Karpas-422 (cell line): ENCODE measurements around the gene VPS37C. TPM values are rescaled to one million over a fixed set of nuclear protein-coding genes. Genes with fewer than 3 reads are reported as not detected.

ENCODE experiments used
- DNase-seq: peaks from one replicate; pipeline ENCODE4 v3.0.0-alpha.2; 2015
- H2AFZ ChIP-seq: fragments of 200-600 bp; sonication (generic); 2 replicates; pipeline ENCODE4 v1.6.1; 2014; ENCODE audit warnings: antibody characterized with exemption, low read length, mixed read lengths
- H3K27ac ChIP-seq: fragments of 200-600 bp; sonication (generic); 2 replicates; pipeline ENCODE4 v1.5.1; 2014; ENCODE audit warnings: mild to moderate bottlenecking, low read length, moderate library complexity
- H3K27me3 ChIP-seq: fragments of 200-600 bp; sonication (generic); 2 replicates; pipeline ENCODE4 v1.6.1; 2014; ENCODE audit warnings: low read length, mixed read lengths
- H3K36me3 ChIP-seq: fragments of 200-600 bp; sonication (generic); 2 replicates; pipeline ENCODE4 v1.6.1; 2014; ENCODE audit warnings: low read length, mixed read lengths; ENCODE audit not compliant: insufficient read depth
- H3K4me1 ChIP-seq: fragments of 200-600 bp; sonication (generic); 2 replicates; pipeline ENCODE4 v1.6.1; 2014; ENCODE audit warnings: mild to moderate bottlenecking, low read length, mixed read lengths
- H3K4me2 ChIP-seq: fragments of 200-600 bp; sonication (generic); 2 replicates; pipeline ENCODE4 v1.6.1; 2014; ENCODE audit warnings: low read length, low read depth, mild to moderate bottlenecking; ENCODE audit not compliant: poor library complexity, severe bottlenecking
- H3K4me3 ChIP-seq: fragments of 200-600 bp; sonication (generic); 2 replicates; pipeline ENCODE4 v1.5.1; 2014; ENCODE audit warnings: mild to moderate bottlenecking, antibody characterized with exemption, low read length, mixed read lengths
- H3K79me2 ChIP-seq: fragments of 200-600 bp; sonication (generic); 2 replicates; pipeline ENCODE4 v1.6.1; 2014; ENCODE audit warnings: mild to moderate bottlenecking, low read length, mixed read lengths
- H3K9ac ChIP-seq: fragments of 200-600 bp; sonication (generic); 2 replicates; pipeline ENCODE4 v1.6.0; 2014; ENCODE audit warnings: low read length
- H3K9me2 ChIP-seq: fragments of 200-600 bp; sonication (generic), shearing (Covaris generic); replicated peaks from 2 replicates; pipeline ENCODE4 v1.6.0; 2014; ENCODE audit warnings: mild to moderate bottlenecking, low read length, moderate library complexity; ENCODE audit not compliant: insufficient read depth
- H3K9me3 ChIP-seq: fragments of 300-700, 200-600 bp; sonication (generic); 2 replicates; pipeline ENCODE4 v1.6.1; 2014; ENCODE audit warnings: low read length, mixed read lengths
- H4K20me1 ChIP-seq: fragments of 200-600 bp; sonication (generic); 2 replicates; pipeline ENCODE4 v1.6.1; 2014; ENCODE audit warnings: mild to moderate bottlenecking, antibody characterized with exemption, low read length, low read depth; ENCODE audit not compliant: insufficient read depth
- total RNA-seq: library from RNA; depleted of rRNA; stranded (reverse); fragments of >200 nt; shearing (Covaris generic); gene quantifications from 2 replicates; pipeline ENCODE4 v1.2.3, GENCODE V29; 2014; ENCODE audit warnings: low replicate concordance

VPS37C gene
- total RNA-seq, 1 experiment from 2014 or later, result 13.8 TPM

DNA sequence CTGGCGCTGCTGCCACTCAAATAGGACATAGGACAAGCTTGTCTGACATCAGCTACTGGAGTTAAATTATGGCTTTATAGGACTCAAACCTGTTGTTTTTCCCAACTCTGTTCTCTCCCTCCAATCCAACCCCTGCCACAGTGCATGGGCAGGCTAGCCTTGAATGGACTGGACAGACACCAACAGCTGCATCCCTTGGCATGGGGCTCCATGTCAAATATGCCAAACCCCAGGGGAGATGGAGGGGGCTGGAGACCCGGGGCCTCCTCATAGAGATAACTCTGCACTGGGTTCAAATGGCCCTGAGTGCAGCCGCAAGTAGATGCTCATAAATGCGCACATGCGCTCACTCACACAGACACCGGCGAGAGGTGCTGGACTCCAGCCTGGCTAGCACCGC lies 30.0 kb downstream of the VPS37C start:
- H3K36me3 ChIP-seq, result no peaks in the 10 kb centered on the region
- H3K27ac ChIP-seq, result no peak overlapping the region
- H3K4me2 ChIP-seq, result no peak overlapping the region
- no peaks in the 10 kb centered on the region for H3K27me3 ChIP-seq
- no peak overlapping the region for H2AFZ ChIP-seq
- no peak for DNase-seq
- H3K9ac ChIP-seq, result no peak overlapping the region
- H3K79me2 ChIP-seq, result no peaks in the 10 kb centered on the region
- no peaks in the 10 kb centered on the region for H3K9me3 ChIP-seq
- H3K4me3 ChIP-seq, result no peak overlapping the region
- no peaks in the 10 kb centered on the region for H4K20me1 ChIP-seq
- no peaks in the 10 kb centered on the region for H3K4me1 ChIP-seq
- H3K9me2 ChIP-seq, result no peaks in the 10 kb centered on the region

DNA sequence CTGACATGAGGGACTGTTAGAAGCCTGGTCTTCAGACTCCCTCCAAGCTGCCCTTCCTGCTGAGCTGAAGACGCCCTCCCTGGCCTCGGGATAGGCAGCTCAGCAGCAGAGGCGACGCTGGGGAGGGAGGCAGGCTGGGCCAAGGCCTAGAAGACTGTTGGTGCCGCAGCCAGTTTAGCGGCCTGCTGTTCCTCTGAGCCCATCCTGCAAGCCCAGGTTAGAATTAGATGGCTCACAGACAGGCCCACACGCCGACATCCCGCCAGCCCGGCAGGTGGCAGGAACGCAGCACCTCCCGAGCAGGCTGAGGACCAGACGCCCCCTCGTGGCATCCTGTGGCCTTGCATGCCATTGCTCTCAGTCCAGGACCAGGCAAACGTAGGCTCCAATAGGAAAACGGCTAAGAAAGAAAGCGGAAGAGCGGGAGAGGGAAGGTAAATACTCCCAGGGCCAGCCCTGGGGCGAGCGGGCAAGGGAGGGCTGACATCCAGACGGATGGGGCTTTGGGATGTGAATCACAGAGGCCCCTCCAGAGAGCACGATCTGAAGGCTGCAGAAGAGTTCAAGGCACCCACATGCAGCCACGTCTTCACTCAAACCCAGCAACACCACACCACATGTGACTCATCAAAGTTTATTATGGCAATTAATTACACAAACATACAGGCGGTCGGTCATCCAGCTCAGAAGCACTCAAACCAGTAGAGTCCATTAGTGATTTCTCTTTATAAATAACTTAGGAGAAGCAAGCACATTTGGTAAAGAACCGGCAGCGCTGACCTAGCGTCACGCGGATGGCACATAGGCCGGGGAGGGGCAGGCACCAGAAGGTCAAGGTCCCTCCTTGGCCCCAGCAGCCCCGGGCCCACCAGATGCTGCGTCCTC lies 31.3 kb downstream of the VPS37C start:
- Histone ChIP-seq H3K36me3 (no peaks in the 10 kb centered on the region), H3K9ac (peak overlapping the region; percentile 41; the same call in 1 of the 2 replicates), H3K4me3 (peak overlapping the region; percentile 23; the same call in 1 of the 2 replicates), H4K20me1 (no peaks in the 10 kb centered on the region), H3K9me2 (no peaks in the 10 kb centered on the region), H3K79me2 (no peaks in the 10 kb centered on the region), H3K9me3 (no peaks in the 10 kb centered on the region), H2AFZ (no peak overlapping the region), H3K27ac (no peak overlapping the region), H3K4me2 (peak overlapping the region; percentile 28), H3K4me1 (no peaks in the 10 kb centered on the region), H3K27me3 (no peaks in the 10 kb centered on the region)
- DNase-seq, result peak; percentile 94

GRCh38 chr11:61128947-61129638 lies 32.1 kb downstream of the VPS37C start:
- no peak for DNase-seq
- Histone ChIP-seq H3K27ac (no peak overlapping the region), H3K9ac (no peak overlapping the region), H3K9me3 (no peaks in the 10 kb centered on the region), H3K4me3 (no peak overlapping the region), H2AFZ (no peak overlapping the region), H3K79me2 (no peaks in the 10 kb centered on the region), H4K20me1 (no peaks in the 10 kb centered on the region), H3K27me3 (no peaks in the 10 kb centered on the region), H3K36me3 (no peaks in the 10 kb centered on the region), H3K4me2 (no peak overlapping the region), H3K9me2 (no peaks in the 10 kb centered on the region), H3K4me1 (no peaks in the 10 kb centered on the region)

- Histone ChIP-seq H2AFZ (no peak overlapping the region), H3K4me2 (no peak overlapping the region), H3K79me2 (no peaks in the 10 kb centered on the region), H3K4me3 (no peak overlapping the region), H3K9me3 (no peaks in the 10 kb centered on the region), H3K9ac (no peak overlapping the region), H3K27ac (no peak overlapping the region), H3K9me2 (no peaks in the 10 kb centered on the region), H4K20me1 (no peaks in the 10 kb centered on the region), H3K36me3 (no peaks in the 10 kb centered on the region), H3K27me3 (no peaks in the 10 kb centered on the region), H3K4me1 (no peaks in the 10 kb centered on the region)
- no peak for DNase-seq
These were observed 33.2 kb downstream of the VPS37C start for GRCh38 chr11:61127991-61128390.

- no peaks in the 10 kb centered on the region for H3K36me3 ChIP-seq
These were observed 35.0 kb downstream of the VPS37C start for GRCh38 chr11:61126256-61126655.

DNA sequence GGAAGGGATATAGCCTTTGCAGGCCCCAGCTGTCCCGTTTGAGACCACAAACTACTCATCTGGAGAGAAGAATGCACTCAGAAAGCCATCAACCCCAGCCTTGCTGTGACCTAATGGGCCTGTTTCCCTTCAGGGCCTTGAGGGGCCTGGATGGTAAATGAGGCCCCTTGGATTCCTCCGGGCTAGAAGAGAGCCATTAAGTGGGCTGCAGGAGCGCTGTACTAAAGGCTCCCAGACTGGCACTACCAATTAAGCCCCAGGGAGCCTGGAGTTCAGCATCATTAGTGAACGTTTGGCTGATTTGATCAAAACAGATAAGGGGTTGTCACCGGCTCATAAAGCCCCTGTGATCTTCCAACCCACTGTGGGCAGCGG lies 35.9 kb downstream of the VPS37C start:
- H3K4me1 ChIP-seq, result no peaks in the 10 kb centered on the region
- H3K9me2 ChIP-seq, result no peaks in the 10 kb centered on the region
- H3K79me2 ChIP-seq, result no peaks in the 10 kb centered on the region
- H3K4me3 ChIP-seq, result no peak overlapping the region
- no peaks in the 10 kb centered on the region for H3K9me3 ChIP-seq
- no peak for DNase-seq
- H3K36me3 ChIP-seq, result no peaks in the 10 kb centered on the region
- H3K9ac ChIP-seq, result no peak overlapping the region
- no peak overlapping the region for H3K27ac ChIP-seq
- H3K27me3 ChIP-seq, result no peaks in the 10 kb centered on the region
- no peaks in the 10 kb centered on the region for H4K20me1 ChIP-seq
- H2AFZ ChIP-seq, result no peak overlapping the region
- H3K4me2 ChIP-seq, result no peak overlapping the region

More at GRCh38 chr11:61126256-61126655, 35.0 kb downstream of the VPS37C start:
- Histone ChIP-seq H3K4me2 (no peak overlapping the region), H3K27me3 (no peaks in the 10 kb centered on the region), H3K79me2 (no peaks in the 10 kb centered on the region), H4K20me1 (no peaks in the 10 kb centered on the region), H3K9me2 (no peaks in the 10 kb centered on the region), H3K27ac (no peak overlapping the region), H3K4me1 (no peaks in the 10 kb centered on the region), H3K9ac (no peak overlapping the region), H3K9me3 (no peaks in the 10 kb centered on the region), H3K4me3 (no peak overlapping the region), H2AFZ (no peak overlapping the region)
- DNase-seq, result no peak

GRCh38 chr11:61124574-61125309 lies 36.5 kb downstream of the VPS37C start:
- Histone ChIP-seq H3K79me2 (no peaks in the 10 kb centered on the region), H3K4me1 (no peaks in the 10 kb centered on the region), H3K4me2 (no peak overlapping the region), H4K20me1 (no peaks in the 10 kb centered on the region), H3K27me3 (no peaks in the 10 kb centered on the region), H2AFZ (no peak overlapping the region), H3K9me2 (no peaks in the 10 kb centered on the region), H3K4me3 (no peak overlapping the region), H3K27ac (no peak overlapping the region), H3K9me3 (no peaks in the 10 kb centered on the region), H3K36me3 (no peaks in the 10 kb centered on the region), H3K9ac (no peak overlapping the region)
- DNase-seq, result no peak
